ENCODE data around the gene SLC28A1.

Gene SLC28A1

DNA sequence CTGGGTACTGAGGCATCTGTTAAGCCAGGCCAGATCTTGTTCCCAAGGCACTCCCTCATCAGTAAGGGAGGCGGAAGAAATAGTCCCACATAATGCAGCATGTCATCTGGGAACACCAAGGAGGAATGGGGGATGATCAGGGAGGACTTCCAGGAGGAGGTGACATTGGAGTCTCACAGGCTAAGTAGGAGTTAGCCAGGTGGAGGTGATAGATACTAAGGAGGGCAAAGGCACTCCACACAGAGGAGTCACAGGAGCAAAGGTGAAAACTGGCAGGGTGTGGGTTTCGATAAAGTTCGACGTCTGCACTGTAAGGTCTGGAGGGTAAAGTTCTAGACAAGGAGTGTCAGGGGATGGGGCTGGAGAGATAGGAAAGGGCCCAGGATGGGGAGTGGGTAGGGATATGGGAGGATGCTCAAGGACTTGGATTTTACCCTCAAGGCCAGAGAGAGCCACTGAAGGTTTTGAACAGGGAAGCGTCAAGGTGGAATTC is 6.3 kb downstream of the SLC28A1 start:
- FAIRE-seq (no peak), DNase-seq (ENCODE audit: insufficient read length, low spot score) (no peak)
- TF ChIP-seq, protein P1, sequence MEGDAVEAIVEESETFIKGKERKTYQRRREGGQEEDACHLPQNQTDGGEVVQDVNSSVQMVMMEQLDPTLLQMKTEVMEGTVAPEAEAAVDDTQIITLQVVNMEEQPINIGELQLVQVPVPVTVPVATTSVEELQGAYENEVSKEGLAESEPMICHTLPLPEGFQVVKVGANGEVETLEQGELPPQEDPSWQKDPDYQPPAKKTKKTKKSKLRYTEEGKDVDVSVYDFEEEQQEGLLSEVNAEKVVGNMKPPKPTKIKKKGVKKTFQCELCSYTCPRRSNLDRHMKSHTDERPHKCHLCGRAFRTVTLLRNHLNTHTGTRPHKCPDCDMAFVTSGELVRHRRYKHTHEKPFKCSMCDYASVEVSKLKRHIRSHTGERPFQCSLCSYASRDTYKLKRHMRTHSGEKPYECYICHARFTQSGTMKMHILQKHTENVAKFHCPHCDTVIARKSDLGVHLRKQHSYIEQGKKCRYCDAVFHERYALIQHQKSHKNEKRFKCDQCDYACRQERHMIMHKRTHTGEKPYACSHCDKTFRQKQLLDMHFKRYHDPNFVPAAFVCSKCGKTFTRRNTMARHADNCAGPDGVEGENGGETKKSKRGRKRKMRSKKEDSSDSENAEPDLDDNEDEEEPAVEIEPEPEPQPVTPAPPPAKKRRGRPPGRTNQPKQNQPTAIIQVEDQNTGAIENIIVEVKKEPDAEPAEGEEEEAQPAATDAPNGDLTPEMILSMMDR (IDR thresholded peaks at IDR 0.05; ENCODE audit: insufficient read depth, missing control alignments) = no peak

DNA sequence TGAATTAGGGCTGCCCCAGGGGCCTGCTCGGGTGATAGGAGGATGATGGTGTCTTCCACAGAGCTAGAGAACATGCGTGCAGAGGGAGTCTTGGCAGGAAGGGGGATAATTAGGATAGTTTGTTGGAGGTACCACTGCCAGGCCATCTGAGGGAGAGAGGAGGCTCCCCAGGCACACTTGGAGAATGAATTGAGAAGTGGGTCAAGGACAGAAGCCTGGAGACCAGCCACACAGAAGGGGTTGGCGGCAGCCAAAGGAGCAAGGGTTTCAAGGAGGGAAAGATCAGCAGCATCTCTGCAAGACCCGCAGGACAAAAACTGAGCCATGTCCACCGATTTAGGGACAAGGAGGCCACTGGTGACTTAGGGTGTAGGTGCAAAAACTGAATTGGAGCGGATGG is 6.9 kb downstream of the SLC28A1 start:
- DNase-seq (ENCODE audit: insufficient read length, low spot score) (no peak), FAIRE-seq (no peak)
- TF ChIP-seq, protein P1 (IDR thresholded peaks at IDR 0.05; ENCODE audit: insufficient read depth, missing control alignments) = no peak

DNA sequence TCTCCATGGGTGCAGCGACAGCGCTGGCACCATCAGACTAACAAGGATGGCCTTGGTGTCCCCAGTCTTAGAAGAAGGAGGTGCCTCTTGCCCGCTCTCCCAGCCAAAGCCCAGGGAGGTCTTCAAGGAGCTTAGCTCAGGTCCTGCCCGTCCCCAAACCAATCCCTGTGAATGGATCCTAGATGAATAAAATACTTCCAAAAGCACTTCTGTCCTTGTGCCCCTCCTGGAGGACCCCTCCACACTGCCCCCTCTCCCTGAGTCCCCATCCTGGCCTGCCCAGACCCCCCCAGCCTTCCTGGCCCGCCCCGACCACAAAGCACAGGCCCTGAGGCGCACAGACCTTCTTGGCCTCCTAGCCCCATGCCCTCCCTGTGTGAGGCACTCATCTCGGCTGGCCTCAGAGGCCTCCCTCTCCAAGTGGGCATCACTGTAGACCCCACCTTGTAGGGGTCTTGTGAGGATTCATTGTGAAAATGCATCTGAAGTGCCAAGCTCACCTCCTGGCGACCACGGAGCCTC is 8.4 kb downstream of the SLC28A1 start:
- DNase-seq (ENCODE audit: insufficient read length, low spot score) (no peak), FAIRE-seq (no peak)
- TF ChIP-seq, protein P1 (IDR thresholded peaks at IDR 0.05; ENCODE audit: insufficient read depth, missing control alignments) = no peak

DNA sequence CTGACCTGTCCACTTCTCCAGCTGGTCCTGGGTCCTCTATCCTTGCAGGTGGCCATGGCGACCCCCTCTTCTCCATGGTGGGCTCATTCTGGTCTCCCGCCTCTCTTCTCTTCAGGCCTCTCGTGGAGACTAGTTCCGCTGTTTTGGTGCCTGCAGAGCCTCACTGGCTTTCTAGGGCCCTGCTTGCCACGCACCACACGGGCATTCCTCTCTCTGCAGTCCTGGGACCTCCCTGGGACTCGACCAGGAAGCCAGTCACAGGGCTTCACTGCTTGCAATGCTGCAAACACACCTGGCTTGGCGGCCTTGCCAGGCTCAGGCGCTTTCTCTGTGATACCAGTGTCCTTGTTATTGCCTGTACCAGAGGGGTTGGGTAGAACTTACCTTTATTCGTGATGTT is 9.1 kb downstream of the SLC28A1 start:
- no peak for FAIRE-seq

DNA sequence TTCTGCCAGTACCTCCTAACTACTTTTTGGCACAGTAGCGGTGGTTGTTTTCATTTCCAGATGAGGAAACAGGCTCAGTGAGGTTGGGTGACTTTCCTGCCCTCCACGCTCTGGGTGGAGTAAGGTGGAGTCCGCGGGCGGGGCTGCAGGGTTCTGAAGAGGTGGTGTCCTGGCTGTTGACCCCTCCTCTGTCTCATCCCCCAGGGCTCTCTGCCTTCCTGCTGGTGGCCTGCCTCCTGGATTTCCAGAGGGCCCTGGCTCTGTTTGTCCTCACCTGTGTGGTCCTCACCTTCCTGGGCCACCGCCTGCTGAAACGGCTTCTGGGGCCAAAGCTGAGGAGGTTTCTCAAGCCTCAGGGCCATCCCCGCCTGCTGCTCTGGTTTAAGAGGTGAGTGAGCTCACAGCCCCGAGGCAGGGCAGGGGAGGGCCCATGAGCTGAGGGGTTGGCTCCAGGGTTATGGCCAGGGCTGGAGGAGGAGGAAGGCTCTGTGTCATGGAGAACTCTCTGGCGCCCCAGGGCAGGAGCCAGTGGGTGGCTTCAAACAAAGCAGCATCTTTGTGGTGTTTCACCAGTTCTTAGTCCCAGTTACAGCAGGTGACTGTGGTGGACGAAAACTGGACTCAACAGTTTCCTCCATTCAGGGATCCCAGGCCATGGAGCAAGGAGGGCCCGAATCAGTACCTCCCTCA is 10.4 kb downstream of the SLC28A1 start:
- no peak for FAIRE-seq
- TF ChIP-seq, protein P1 (IDR thresholded peaks at IDR 0.05; ENCODE audit: insufficient read depth, missing control alignments) = no peak

More for the DNA sequence above, 9.1 kb downstream of the SLC28A1 start:
- no peak for DNase-seq (ENCODE audit: insufficient read length, low spot score)
- TF ChIP-seq, protein P1 (IDR thresholded peaks at IDR 0.05; ENCODE audit: insufficient read depth, missing control alignments) = no peak

DNA sequence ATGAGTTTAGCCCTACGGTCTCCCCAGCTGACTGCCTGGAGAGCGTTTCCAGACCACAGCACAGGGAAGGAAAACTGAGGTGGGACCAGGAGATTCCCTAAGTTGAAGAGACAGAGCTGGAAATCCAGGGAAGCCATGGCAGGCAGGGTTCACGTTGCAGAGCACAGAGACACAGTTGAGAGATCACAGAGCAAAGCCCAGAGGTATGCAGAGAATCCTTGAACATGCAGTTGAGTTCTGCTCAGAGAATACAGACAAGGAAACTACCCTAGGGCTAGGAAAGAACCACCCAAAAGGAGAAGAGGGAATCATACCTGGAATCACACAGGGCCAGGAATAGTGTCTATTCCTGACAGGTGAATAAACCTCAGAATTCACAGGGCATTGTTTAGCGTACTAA is 14.3 kb downstream of the SLC28A1 start:
- DNase-seq (ENCODE audit: insufficient read length, low spot score) (no peak), FAIRE-seq (no peak)
- TF ChIP-seq, protein P1 (IDR thresholded peaks at IDR 0.05; ENCODE audit: insufficient read depth, missing control alignments) = no peak

More for the DNA sequence above, 10.4 kb downstream of the SLC28A1 start:
- no peak for DNase-seq (ENCODE audit: insufficient read length, low spot score)

DNA sequence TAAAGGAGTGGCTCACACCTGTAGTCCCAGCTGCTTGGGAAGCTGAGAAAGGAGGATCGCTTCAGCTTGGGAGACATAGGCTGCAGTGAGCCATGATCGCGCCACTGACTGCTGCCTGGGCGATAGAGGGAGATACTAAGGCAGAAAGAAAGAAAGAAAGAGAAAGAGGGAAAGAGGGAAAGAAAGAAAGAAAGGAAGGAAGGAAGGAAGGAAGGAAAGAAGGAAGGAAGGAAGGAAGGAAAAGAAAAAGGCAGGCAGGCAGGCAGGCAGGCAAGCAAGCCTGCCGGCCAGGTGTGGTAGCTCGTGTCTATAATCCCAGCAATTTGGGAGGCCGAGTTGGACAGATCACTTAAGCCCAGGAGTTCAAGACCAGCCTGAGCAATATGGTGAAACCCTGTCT is 15.3 kb downstream of the SLC28A1 start:
- TF ChIP-seq, protein P1 (IDR thresholded peaks at IDR 0.05; ENCODE audit: insufficient read depth, missing control alignments) = no peak
- DNase-seq (ENCODE audit: insufficient read length, low spot score) (no peak), FAIRE-seq (no peak)
